ENCODE measurements around the gene SHISA6.

Gene SHISA6

DNA sequence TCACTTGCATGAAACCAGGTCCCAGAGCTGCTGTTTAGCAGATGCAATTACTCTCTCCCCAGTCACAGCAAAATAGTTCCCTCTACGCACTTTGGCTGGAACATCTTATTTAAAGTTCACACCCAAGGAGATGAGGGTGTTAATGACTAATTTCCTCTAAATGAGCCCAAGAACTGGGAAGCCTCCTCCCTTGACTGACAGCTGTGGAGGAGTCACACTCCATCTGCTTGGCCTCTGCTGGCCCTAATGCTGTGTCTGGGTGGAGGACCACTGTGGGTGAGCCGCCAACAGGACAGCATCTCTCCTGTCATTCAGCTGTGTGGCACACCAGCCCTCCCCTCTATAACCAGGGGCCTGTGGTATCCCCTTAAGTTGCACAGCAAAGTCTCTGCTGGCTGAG lies 115.4 kb downstream of the SHISA6 start:
- no peak for DNase-seq

DNA sequence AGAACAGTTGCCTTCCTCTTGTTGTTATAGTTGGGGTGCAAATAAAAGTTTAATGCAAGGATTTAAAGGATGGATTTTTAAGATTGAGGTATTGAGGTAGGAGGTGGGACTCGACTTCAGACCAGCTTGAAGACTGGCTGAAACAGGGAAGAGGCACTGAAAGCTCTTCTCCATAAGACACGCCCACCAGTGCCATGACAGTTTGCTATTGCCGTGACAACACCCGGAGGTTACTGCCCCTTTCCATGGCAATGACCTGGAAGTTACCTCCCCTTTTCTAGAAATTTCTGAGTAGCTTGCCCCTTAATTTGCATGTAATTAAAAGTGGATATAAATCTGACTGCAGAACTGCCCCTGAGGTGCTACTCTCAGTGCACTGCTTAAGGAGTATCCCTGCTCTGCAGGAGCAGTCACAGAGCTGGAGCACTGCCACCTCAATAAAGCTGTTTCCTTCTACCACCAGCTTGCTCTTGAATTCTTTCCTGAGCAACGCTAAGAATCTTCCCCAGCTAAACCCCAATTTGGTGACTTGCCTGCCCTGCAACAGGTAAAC lies 122.6 kb downstream of the SHISA6 start:
- DNase-seq = no peak

DNA sequence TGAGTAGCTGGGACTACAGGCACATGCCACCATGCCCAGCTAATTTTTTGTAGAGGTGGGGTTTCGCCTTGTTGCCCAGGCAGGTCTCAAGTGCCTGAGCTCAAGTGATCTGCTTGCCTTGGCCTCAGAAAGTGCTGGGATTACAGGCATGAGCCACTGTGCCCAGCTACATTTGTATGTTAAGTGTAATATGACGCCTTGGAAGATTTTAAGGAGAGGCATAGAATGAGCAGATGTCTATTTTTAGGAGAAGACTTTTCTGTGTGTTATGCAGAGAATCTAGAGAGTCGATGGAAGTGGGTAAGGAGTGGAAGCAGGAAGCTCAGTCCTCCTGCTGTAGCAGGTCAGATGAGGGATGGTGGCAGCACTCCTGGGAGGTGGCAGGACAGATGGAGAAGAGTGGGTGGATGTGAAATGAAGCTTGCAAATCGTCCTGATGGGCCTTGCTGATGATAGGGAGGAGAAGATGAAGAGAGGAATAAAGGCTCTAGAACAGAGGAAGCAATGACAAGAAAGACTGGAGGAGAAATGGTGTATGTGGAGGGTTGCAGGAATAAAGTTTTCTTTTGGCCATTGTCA lies 125.3 kb downstream of the SHISA6 start:
- DNase-seq = no peak

DNA sequence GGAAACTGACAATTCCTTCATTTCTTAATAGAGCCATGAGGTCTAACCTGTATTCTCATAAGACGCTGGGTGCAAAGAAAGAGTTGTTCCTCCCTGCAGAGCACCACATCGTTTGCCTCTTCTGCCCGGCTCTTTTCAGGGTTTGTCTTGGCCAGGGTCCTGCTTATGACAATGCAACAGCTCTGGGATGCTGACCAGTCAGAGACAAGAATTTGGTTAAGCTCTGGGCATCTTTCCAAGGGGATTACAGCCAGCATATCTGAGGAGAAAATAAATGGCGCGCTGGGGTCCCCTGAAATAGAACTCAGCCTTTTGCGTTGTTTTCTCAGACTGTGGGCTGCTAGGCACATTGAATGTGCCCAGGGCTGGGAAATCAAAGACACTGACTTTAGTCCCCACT lies 128.6 kb downstream of the SHISA6 start:
- DNase-seq = no peak

DNA sequence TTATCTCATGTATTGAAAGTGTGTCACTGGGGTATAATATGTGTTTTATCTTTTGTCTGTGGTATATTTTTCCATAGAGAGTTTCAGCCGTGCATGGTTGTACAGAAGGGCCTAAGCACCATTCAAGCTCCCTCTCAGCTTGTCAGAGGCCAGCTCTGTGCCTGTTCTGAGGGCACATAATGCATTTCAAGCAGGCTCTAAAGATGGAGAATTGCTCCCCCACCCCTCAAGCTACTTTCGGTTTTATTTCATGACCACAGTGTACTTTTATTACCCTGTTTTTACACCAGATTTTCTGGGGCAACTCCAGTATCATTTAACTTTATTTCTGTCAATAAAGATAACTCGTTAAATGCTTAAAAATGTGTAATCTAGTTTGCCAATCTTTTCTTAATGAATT lies 131.7 kb downstream of the SHISA6 start:
- DNase-seq = no peak

DNA sequence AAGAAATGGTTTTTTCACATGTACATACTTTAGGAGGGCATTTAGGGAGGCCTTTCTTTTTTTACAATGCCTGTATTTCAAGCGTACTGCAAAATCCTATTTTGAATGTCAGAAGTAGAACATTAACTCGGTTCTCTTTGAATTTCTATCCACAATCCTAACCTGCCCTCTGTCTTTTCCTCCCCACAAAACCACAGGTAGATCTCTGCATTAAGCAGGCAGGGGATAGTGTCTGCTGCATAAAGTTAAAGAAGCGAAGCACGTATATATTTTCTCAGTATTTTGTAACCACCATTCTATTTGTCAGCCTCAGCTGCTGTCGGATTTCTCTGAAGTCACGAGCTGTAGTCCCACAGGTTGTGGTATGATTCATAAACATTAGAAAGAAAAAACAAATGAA lies 137.5 kb downstream of the SHISA6 start:
- no peak for DNase-seq

DNA sequence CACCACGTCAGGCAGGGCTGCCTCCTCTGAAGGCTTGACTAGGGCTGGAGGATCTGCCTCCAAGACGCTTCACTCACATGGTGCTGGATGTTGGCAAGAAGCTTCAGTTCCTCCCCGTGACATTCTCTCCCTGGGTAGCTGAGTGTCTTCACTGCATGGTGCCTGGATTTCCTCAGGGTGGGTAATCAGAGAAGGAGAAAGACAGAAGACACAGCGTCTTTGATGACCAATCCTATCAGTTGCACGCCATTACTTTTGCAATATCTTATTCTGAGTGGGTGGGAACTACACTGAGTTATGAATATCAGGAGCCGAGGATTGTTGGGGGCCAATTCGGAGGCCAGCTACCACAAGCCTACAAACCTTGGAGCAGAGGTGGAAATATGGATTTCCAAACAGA lies 139.7 kb downstream of the SHISA6 start:
- no peak for DNase-seq

DNA sequence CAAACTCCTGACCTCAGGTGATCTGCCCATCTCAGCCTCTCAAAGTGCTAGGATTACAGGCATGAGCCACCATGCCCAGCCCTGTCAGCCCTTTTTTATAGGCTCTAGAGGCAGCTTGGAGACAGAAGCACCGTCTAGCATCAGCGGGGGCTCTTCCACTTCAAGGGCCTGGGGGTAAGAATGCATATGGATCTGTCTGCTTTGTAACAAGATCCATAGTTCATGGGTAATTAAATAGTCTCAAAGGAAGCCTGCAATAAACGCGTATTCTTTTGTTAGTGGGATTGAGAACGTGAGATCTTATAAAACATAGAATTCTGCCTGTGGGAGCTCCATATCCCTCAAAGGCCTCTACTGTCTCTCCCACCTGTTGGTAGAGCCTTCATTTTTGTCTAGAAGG lies 142.1 kb downstream of the SHISA6 start:
- DNase-seq = no peak

DNA sequence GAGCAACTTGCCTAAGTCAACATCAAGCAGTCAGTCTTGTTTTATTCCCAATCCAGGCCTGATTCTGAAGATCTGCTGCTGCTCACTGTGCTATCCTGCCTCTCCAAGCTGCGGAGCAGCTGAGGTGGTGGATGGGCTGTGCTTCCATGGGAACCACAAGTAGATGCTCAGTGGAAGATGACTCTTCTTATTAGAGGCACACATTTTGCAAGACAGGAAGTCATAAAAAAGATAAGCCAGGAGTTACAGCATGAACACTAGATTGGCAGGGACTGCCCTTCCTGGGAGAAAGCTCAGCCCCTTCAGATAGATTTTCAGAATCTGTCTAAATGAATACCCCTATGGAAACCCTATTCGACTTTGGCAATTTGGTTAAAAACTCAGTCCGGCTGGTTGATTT lies 143.1 kb downstream of the SHISA6 start:
- DNase-seq = no peak

DNA sequence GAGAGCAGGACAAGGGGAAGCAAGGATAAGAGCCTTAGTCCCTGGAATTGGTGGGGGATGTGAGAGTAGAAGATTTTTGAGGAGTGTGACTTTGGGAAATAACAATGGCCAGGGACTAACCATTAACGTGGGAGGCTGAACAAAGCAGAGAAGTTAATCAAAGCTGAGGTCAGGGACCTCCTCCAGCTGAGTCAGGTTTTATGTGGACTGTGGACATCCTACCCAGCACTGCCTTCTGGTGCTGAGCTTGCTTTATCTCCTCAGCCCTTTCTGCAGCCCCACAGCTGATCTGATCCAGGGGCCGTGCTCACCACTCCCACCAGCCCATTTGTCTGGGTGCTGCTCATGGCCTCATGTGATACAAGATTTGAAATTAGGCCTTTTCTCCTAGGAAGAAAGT lies 146.6 kb downstream of the SHISA6 start:
- DNase-seq = no peak

DNA sequence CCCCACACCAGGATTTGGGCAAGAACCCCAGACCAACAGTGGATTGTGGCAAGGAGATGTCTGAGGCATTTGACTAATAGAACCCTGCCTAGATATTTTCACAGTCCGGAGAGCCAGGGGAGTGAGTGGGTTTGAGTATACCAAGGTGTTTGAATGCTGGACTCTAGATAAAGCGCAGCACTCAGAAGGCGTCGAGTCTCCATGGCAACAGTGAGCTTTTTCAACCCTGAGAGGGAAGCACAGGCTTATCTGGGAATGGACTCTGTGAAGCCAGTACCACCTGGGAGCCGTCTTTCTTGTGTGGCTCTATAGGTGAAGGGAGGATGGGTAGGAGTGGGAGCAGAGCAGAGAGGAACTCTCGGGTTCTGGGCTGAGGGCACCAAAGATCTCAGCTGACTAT lies 147.0 kb downstream of the SHISA6 start:
- no peak for DNase-seq

DNA sequence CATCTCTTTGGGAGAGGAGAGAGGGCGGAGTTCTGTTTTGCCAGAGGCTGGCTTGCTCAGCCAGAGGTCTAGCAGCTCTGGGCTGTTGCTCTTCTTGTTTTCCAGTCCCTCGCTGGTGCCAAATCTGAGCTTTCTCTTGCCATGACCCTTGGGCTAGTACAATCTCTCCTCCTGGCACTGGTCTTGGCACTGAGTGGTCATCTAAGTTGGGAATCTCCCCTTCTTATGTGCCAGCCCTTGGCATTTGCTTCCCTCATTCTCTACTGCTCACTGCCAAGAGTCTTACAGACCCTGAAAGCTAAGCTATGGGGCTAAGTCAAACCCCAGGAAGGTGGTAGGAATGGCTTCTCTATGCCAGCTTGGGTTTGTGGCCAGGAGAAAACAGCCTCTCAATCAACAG lies 148.6 kb downstream of the SHISA6 start:
- no peak for DNase-seq

DNA sequence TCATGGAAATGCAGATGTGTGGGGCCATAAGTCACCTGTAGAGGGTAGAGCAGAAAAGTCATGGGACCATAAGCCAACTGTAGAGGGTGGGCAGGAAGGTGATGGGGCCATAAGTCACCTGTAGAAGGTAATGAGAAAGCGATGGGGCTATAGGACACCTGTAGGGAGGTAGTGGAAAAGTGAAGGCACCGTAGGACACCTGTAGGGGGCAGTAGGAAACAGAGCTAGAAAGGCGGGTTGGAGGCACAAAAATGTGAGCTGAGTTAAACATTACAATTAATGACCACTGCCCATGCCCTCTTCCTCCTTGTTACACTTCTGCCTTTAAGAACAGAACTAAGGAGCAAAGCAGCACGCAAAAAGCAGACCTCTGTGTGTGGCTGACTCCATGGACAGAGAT lies 150.1 kb downstream of the SHISA6 start:
- no peak for DNase-seq

DNA sequence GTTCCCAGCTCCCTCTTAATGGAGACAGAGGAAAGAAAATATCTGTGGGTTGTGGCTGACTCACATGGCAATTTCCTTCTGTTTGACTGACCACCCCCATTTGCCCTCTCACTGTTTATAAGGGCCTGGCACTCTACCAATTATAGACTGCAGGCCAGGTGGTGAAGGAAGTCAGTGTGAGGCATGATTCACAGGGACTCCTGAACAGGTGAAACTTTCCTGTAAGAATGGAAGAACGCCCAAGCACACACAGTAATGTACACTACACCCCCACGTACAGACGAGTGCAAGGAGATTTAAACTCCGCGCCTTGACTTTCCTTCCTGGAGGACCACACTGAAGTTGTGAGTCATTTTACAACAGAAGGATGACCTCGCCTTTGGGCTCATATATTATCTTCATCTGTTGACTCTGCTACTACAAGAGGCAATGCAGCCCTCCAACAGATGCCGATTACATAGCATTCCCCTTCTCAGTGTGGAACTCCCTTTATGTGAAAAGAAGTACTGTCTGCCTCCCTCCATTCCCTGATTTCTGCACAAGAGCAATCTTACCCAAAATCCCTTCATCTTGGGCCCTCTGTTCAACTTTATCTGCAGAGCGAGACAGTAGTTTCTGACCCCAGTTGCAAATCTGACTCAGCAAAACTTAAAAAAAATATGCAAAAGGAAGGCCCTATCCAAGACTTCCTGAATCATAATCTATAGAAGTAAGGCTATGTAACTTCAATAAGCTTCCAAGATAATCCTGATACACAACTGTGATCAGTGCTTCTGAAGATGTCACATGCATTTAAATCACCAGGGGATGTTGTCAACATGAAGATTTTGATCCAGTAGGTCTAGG lies 163.6 kb downstream of the SHISA6 start:
- DNase-seq = no peak

DNA sequence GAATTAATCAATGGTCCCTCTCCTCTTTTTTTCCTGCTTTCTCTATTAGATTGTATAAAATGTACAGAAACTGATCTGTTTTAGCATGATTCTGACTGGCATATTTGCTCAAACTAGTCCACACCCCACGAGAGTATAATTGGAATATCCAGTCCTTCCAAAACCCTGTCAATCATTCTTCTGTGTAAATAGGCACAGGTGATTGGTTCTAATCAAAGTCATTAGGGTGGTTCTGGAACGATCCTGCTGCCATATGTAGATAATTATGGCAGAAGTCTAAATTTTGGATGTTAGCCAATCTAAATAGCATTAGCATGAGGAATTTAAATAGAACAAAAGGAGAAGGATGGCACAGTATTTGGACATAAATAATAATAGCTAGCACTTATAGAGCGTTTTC lies 165.7 kb downstream of the SHISA6 start:
- no peak for DNase-seq

DNA sequence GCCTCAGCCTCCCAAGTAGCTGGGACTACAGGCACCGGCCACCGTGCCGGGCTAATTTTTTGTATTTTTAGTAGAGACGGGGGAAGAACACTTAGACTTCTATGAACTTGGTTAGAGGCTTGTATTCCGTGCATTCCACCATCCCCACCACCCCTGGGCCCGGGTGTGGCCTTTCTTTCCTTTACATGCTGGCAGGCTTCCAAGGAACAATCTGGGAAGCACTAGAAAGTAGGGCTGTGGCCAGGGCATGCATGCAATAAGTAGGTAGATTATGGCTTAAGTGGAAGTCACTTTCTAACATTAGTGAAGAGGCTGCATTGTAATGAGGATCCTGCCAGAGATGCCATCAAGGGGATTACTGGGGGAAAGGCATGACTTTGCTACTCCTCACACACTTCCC lies 171.6 kb downstream of the SHISA6 start:
- DNase-seq = no peak

DNA sequence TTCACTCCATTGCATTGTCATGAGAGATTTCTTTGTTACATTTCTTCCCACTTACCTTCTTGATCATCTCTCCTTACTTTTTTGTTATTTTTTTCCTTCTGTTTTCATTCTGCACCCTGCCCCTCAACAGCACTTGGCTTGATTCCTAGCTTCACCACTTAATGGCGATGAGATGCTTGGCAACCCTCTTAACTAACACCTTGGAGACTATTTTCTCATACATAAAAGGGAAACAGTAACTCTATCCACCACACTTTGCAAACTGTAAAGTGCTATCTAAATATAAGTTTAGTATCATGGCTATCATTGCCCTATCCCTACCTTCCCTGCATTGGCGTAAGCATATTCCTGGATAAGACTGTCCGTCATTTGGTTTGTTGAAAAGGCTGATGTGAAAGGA lies 177.3 kb downstream of the SHISA6 start:
- DNase-seq = no peak

DNA sequence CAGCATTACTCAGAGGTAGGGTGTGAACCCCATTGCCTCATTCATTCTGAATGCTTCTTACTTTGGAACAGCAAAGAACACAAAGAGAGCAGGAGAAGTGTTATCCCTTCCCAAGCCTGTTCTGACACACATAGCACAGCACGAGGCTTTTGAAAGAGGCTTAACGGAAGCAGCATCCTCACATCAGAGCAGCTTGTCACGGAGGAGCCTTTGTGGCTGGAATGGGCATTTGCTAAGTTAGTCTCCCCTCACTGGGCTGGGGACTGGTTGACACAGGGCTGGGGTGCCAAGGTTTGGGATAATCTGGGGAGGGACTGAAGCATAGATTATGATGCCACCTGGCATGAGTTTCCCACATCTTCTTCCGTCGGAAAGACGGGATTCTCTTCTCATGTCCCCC lies 189.7 kb downstream of the SHISA6 start:
- DNase-seq = no peak

DNA sequence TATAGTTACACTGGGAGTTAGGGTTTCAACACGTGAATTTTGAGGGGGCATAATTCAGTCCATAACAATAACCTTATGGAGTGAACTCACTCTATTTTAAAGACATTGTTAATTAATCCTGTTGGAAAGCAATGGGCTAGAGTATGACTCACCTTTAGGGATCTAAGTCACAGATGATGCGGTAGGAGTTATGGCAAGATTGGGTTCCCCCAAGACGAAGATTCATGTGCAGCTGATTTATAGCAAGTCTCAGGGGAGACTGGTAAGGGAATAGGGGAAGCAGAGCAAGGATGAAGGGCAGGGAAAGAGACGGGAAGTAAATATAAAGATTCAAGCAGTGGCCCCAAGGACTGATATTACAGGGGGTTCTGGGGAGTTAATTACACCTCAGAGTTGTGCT lies 197.7 kb downstream of the SHISA6 start:
- DNase-seq = no peak

DNA sequence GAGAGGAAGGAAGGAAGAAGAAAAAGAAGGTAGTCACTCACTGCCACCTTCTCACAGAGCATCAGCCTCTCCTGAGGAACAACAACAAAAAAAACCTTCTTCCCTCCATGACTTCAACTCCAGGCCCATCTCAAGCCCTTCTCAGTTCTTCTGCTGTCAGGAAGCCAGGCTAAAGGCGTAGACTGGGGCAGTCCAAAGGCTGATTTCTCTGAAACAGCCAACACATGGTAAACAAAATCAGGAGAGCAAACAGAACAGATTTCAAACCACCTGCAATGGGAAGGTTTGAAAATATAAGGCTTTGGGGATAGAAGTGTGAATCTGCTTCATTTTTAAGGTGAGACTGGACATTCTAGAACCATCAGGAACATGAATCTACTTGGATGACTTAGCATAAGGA lies 200.0 kb downstream of the SHISA6 start:
- DNase-seq = no peak

DNA sequence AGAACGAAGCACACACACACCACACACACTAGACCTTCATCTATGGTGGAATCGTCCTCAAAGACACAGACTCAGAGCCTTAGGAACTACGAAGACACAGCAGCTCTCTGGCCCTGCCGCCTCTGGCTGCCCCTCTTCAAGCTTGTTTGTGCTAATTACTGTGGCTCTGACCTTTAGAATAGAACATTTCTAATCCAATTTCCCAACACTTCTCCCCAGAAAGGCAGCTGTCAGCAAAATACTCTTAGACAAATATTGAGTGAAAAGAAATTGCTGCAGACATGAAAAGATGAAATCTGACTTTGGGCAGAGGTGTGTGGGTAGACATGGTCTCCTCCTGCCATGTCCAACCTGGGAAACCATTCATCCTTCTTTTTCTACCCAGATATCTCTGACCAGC lies 205.3 kb downstream of the SHISA6 start:
- DNase-seq = no peak

DNA sequence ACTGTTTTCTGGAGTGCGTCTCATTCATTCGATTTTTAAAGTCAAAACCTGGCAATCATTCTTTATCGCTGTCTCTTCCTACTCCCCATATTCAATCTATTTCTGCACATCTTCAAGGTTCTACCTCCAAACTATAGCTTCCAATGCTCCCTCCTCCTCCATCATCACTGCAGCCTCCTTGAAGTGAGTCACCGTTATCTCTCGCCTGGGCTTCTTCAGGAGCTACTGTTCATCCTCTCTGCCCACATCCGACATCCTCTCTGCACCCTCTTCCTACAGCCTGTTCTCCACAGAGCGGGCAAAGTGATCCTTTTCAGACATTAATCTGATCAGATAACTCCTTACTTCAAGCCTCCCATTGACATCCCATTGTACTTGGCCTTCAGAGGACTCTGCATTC lies 213.1 kb downstream of the SHISA6 start:
- DNase-seq = no peak

DNA sequence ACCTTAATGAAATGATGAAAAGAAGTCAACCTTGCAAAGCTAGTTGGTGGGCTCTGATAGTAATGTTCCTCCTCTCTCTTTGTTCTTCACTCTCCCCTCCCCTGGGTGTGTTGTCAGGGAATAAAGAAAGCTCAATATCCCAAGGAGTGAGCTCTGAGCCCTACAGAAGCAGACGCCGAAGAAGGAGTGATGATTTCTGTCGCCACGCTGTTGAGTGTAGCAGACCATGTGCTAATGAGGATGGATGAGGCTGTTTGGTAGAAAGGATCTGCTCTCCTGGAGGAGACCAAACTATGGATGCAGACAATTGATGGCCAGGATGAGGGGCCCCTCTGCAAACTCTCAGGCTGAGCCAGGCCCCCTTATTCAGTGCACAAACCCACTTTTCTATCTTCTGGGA lies 217.3 kb downstream of the SHISA6 start:
- no peak for DNase-seq

DNA sequence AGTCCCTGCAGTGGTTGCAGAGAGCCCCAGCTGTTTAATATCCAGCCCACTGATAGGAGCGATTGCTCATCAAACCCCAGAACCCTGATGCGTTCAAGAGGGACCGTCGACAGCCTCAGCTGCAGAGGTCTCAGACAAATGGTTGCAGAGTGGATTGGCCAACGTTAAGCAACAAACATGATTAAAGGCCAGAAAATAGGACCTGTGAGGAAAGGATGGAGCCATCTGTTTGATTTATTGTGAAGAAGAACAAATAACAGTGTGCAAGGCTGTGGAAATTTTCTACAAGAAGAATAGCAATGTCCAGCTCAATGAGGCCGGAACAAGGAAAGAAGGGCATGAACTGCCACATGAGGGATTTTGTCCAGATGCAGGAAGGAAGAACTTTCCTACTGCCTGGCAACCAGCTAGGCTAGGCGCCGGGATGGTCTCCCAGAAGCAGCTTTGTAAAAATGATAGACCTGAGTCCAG lies 218.9 kb downstream of the SHISA6 start:
- DNase-seq = no peak

Measured in hematopoietic multipotent progenitor cell treated with erythropoietin and hydrocortisone succinate and interleukin-3 and kit ligand, for 8 days (in vitro differentiated cells).